LNCaP clone FGC (cell line): ENCODE results near the gene SHMT1.
"Not testable (repeated sequence)": the region's sequence is repeated elsewhere in the genome, so short reads cannot be mapped to it uniquely, and the experiment has no call there.

Experiments used
- DNase-seq: peaks from one replicate; pipeline ENCODE4 v3.0.0-alpha.2; 2011; ENCODE audit warnings: low read depth
- H3K4me3 ChIP-seq: 2 replicates; pipeline ENCODE4 v1.5.1; 2011; ENCODE audit warnings: mild to moderate bottlenecking, low read depth, low read length, control low read depth
- TF ChIP-seq, protein P1 (sequence below): IDR thresholded peaks from 2 replicates; pipeline ENCODE4 v1.5.1; 2012; ENCODE audit warnings: mild to moderate bottlenecking; ENCODE audit not compliant: control insufficient read depth, insufficient read depth; ENCODE audit errors: extremely low read depth

Gene SHMT1

GRCh38 chr17:18363101-18364049 is at the start of gene SHMT1:
Gene SHMT1, minus strand, starts transcription at chr17:18363550. Its CDS starts 7,569 bp downstream, at chr17:18355981.
- peak; percentile 90 for DNase-seq
- TF ChIP-seq, protein P1, sequence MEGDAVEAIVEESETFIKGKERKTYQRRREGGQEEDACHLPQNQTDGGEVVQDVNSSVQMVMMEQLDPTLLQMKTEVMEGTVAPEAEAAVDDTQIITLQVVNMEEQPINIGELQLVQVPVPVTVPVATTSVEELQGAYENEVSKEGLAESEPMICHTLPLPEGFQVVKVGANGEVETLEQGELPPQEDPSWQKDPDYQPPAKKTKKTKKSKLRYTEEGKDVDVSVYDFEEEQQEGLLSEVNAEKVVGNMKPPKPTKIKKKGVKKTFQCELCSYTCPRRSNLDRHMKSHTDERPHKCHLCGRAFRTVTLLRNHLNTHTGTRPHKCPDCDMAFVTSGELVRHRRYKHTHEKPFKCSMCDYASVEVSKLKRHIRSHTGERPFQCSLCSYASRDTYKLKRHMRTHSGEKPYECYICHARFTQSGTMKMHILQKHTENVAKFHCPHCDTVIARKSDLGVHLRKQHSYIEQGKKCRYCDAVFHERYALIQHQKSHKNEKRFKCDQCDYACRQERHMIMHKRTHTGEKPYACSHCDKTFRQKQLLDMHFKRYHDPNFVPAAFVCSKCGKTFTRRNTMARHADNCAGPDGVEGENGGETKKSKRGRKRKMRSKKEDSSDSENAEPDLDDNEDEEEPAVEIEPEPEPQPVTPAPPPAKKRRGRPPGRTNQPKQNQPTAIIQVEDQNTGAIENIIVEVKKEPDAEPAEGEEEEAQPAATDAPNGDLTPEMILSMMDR: no peak
- peak within 1 kb of the TSS; percentile 83 for H3K4me3 ChIP-seq

GRCh38 chr17:18412001-18412538 is 48.7 kb upstream of the SHMT1 start:
- H3K4me3 ChIP-seq: peak overlapping the region; percentile 54
- not testable (repeated sequence) for DNase-seq

- peak overlapping the region; percentile 54 for H3K4me3 ChIP-seq
- not testable (repeated sequence) for DNase-seq
These were observed 48.1 kb upstream of the SHMT1 start for GRCh38 chr17:18411377-18411864.

GRCh38 chr17:18410736-18411135 is 47.4 kb upstream of the SHMT1 start:
- H3K4me3 ChIP-seq: peak overlapping the region; percentile 54
- DNase-seq: not testable (repeated sequence)

DNA sequence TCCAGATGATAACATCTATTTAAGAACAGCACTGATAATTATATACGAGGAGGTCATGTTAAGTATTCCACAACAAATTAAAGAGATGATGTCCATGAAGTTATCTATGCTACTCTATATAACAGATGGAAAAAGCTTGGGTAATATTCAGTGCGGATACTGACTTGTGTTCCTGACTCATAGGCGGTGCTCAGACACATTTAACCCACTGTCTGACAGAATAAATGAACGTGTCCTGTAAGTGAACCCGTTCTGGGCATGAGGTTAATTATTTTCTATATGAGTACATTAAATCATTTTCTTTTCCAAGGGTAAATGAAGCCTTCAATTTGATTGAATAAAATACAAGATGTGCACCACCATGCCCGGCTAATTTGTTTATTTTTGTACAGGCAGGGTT is 46.0 kb upstream of the SHMT1 start:
- DNase-seq, H3K4me3 ChIP-seq: not testable (repeated sequence)

GRCh38 chr17:18408906-18409305 is 45.6 kb upstream of the SHMT1 start:
- not testable (repeated sequence) for H3K4me3 ChIP-seq

GRCh38 chr17:18403604-18404003 is 40.3 kb upstream of the SHMT1 start:
- not testable (repeated sequence) for H3K4me3 ChIP-seq, DNase-seq

More at GRCh38 chr17:18408906-18409305, 45.6 kb upstream of the SHMT1 start:
- not testable (repeated sequence) for DNase-seq

- DNase-seq: peak; percentile 43
- H3K4me3 ChIP-seq: not testable (repeated sequence)
These were observed 39.8 kb upstream of the SHMT1 start for GRCh38 chr17:18403166-18403565.

DNA sequence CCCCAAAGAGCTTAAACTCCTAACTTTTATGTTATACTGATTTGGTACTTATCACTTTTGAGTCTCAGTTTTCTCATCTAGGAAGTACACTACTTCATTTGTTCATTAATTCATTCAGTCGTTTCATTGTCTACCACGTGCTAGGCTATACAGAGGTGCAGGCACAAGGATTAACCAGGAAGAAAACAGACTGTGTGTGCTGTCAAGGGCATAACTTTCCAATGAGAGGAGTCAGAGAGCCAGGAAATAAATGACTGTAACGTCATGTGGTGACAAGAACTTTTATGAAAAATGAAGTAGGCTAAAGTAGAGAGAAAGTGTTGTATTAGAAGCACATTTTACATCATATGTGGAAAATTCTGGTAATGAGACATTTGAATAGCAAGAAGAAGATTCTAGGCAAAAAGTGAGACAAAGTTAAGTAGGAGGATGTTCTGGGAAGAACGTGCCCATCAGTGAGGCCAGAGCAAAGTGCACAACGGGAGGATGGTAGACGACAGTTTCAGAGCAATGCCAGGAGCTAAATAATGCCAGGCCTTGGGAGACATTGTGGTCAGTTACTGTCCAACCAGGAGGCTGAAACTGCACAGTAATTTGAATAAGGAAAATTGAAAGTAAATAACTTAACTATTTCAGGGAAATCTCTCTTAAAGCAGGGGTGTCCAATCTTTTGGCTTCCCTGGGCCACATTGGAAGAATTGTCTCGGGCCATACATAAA is 38.7 kb upstream of the SHMT1 start:
- not testable (repeated sequence) for DNase-seq, H3K4me3 ChIP-seq

DNA sequence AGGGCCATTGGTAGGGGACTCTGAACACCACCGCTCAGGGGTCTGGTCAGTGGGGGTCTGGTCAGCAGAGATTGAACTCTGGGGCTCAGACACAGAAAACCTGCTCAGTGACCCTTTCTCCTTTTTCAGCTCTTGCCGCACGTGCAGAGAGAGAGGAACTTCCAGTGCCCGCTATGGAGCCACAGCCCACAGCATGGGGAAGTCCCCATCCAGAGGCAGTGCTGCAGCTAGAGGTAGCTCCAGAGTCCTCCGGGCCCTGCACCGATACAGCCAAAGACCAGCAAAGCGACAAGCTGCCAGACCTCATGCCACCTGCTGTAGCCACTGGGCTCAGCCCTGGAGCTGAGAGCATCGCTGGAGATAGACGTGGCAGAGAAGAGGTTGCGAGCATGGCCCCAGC is 25.4 kb upstream of the SHMT1 start:
- not testable (repeated sequence) for DNase-seq

GRCh38 chr17:18388266-18388665 is 24.9 kb upstream of the SHMT1 start:
- not testable (repeated sequence) for H3K4me3 ChIP-seq, DNase-seq

More for the DNA sequence above, 25.4 kb upstream of the SHMT1 start:
- not testable (repeated sequence) for H3K4me3 ChIP-seq

GRCh38 chr17:18387583-18387982 is 24.2 kb upstream of the SHMT1 start:
- H3K4me3 ChIP-seq, DNase-seq: not testable (repeated sequence)

GRCh38 chr17:18384271-18384670 is 20.9 kb upstream of the SHMT1 start:
- DNase-seq, H3K4me3 ChIP-seq: not testable (repeated sequence)

DNA sequence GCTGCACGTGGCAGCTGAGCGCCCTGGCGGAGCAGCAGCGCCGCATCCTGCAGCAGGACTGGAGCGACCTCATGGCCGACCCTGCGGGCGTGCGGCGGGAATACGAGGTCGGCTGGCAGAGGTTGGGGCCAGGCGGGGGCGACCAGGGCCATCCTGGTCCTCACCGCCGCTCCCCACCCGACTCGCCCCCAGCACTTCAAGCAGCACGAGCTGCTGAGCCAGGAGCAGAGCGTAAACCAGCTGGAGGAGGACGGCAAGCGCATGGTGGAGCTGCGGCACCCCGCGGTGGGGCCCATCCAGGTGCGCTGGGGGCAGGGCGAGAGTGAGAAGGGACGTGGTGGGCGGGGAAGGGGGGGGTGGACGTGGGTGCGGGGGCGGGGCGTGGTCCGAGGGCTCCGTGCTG is 19.7 kb upstream of the SHMT1 start:
- not testable (repeated sequence) for DNase-seq, H3K4me3 ChIP-seq
